Adrenal gland (tissue), 5 donors: ENCODE measurements around the gene MTUS2.

Source experiments
- POLR2A ChIP-seq, 2 donors: fragments of 450-650 bp; IDR thresholded peaks; one replicate each; pipeline ENCODE4 v1.6.1; 2017; ENCODE audit warnings: antibody characterized with exemption in 2 of 2, mild to moderate bottlenecking in 2 of 2, moderate library complexity in 1 of 2
- TF ChIP-seq, protein P1 (sequence below), 6 experiments: fragments of 450-650 bp in 4 of 6; fragments of 200-600 bp in 2 of 6; sonication (generic) in 1 of 6; IDR thresholded peaks; 1 replicate in 5 of 6; 2 replicates in 1 of 6; pipeline versions ENCODE4 v1.5.1 to v1.8.0; 2016 to 2021; ENCODE audit warnings: antibody characterized with exemption in 6 of 6, mild to moderate bottlenecking in 2 of 6, moderate library complexity in 1 of 6
- donor health status: DM: no; HTN: no; CAD: no.

- TF ChIP-seq, protein P1, sequence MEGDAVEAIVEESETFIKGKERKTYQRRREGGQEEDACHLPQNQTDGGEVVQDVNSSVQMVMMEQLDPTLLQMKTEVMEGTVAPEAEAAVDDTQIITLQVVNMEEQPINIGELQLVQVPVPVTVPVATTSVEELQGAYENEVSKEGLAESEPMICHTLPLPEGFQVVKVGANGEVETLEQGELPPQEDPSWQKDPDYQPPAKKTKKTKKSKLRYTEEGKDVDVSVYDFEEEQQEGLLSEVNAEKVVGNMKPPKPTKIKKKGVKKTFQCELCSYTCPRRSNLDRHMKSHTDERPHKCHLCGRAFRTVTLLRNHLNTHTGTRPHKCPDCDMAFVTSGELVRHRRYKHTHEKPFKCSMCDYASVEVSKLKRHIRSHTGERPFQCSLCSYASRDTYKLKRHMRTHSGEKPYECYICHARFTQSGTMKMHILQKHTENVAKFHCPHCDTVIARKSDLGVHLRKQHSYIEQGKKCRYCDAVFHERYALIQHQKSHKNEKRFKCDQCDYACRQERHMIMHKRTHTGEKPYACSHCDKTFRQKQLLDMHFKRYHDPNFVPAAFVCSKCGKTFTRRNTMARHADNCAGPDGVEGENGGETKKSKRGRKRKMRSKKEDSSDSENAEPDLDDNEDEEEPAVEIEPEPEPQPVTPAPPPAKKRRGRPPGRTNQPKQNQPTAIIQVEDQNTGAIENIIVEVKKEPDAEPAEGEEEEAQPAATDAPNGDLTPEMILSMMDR (IDR thresholded peaks at IDR 0.05): no peak
- TF ChIP-seq POLR2A (IDR thresholded peaks at IDR 0.05): no peak
Measured at GRCh38 chr13:29502391-29503008, 682.4 kb downstream of the MTUS2 start.
